ENCODE results near the gene MADCAM1. TPM values are rescaled to one million over a fixed set of nuclear protein-coding genes. Genes with fewer than 3 reads are reported as not detected.
A peak's percentile ranks its signal among the peaks of the same experiment; 100 is the strongest.

Gene MADCAM1
- total and polyA plus RNA-seq, 7 donors, result 0.08 to 1.8 (median 0.33) TPM

DNA sequence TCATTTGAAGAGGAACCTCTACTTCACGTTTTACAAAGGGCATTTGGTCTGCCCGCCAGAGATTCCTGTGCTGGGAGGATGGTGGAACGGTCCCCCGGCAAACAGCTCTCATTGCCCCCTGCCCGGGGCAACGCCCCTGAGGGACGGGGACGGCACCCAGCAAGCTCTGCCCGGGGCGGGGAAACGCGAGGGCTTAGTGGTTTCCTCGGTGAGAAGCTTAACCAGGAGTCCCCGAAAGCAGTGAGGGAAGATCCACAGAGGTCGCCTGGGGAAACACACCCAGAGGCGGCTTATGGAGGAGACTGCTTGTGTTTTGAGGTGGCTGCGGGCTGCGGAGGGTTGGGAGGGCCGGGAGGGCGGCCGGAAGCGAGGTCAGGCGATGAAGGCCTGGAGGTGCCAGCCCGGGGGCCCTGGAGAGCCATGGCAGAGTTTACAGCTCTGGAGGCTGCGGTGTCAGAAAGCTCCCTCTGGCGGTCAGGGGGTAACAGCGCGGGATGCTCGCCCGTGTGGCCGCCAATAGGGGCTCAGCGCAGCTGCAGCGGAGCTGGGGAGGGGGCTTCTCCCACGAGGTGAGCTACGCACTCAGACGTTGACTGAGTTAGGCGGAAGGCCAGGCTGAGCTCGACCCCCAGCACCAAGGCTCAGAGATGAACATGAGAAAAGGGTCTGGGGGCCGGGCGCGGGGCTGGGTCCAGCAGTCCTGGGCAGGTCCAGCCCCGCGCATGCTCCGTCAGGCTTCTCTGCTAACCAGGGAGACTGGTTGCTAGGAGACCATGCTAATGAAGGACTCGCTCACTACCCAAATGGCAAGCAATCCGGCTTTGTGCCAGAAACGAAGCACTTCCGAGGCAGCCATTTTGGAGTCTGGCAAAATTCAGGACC, 10.4 kb downstream of the MADCAM1 start:
- Histone ChIP-seq H3K4me3 (peak overlapping the region; percentile 100), H3K9me3 (no peaks in the 10 kb centered on the region), H3K36me3 (ENCODE audit: insufficient read depth in 1 of 2, low read depth in 1 of 2) (peaks cover 0 to 7% of the 10 kb centered on the region in 2 donors), H3K27me3 (ENCODE audit: insufficient read depth in 3 of 3, low read length in 2 of 3) (no peaks in the 10 kb centered on the region), H3K4me1 (peaks cover 14% of the 10 kb centered on the region), H3K27ac (peak overlapping the region; percentile 97)
- peak; percentile 89 to 92 (median 91) for ATAC-seq
- intact Hi-C loops (cut with DNase I), result no loop called here
- WGBS, 3 donors, result 4 to 5% (median 5%) methylated on average over 47 to 48 of the region's 48 CpGs
- TF ChIP-seq, protein P1, sequence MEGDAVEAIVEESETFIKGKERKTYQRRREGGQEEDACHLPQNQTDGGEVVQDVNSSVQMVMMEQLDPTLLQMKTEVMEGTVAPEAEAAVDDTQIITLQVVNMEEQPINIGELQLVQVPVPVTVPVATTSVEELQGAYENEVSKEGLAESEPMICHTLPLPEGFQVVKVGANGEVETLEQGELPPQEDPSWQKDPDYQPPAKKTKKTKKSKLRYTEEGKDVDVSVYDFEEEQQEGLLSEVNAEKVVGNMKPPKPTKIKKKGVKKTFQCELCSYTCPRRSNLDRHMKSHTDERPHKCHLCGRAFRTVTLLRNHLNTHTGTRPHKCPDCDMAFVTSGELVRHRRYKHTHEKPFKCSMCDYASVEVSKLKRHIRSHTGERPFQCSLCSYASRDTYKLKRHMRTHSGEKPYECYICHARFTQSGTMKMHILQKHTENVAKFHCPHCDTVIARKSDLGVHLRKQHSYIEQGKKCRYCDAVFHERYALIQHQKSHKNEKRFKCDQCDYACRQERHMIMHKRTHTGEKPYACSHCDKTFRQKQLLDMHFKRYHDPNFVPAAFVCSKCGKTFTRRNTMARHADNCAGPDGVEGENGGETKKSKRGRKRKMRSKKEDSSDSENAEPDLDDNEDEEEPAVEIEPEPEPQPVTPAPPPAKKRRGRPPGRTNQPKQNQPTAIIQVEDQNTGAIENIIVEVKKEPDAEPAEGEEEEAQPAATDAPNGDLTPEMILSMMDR (IDR thresholded peaks at IDR 0.05), result peak; percentile 84
- DNase-seq, result peak; percentile 97 to 98

DNA sequence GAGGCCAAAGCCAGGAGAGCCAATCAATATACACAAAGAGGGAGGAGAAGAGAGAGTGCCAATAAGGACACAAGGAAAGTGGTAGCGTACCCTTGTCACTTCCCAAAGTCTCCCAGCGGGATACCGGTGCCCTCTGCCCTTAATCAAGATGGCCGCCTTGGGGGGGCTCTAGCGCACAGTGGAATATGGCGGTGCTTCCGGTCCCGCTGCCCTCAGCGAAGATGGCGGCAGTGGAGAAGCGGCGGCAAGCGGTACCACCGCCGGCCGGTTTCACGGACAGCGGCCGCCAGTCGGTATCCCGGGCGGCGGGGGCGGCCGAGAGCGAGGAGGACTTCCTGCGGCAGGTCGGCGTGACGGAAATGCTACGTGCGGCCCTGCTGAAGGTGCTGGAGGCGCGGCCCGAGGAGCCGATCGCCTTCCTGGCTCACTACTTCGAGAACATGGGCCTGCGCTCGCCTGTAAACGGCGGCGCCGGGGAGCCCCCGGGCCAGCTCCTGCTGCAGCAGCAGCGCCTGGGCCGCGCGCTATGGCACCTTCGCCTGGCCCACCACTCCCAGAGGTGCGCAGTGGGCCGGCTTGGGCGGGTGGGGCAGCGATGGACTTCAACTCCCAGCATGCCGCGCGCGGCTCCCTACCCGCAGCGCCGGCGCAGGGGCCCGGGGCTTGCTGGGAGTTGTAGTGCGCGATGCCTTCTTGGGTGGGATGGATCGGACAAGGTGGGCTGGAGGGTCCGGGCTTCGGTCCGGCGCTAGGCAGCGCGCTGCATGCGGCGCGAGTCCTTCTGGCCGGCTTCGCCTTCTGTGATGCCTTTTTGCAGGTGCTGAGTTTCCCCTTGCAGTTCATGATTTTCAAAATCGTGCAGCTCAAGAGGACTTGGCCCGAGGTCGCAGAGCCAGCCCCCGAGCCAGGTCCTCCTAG, 11.3 kb downstream of the MADCAM1 start, which contains the start of gene TPGS1:
Gene TPGS1 (plus strand): TSS at position 212 of the 918 bp plus-strand sequence. CDS start 10 bp downstream, at position 222.
- DNase-seq (peak; percentile 93 to 96), ATAC-seq (peak; percentile 89 to 90 (median 89))
- H3K27ac ChIP-seq, result peak within 1 kb of the TSS; percentile 97
- peak within 1 kb of the TSS; percentile 100 for H3K4me3 ChIP-seq
- no peaks in the 10 kb centered on the region for H3K9me3 ChIP-seq
- no peaks in the 10 kb centered on the region for H3K27me3 ChIP-seq (ENCODE audit: insufficient read depth in 3 of 3, low read length in 2 of 3)
- intact Hi-C loops (cut with DNase I), result loop anchor here (2.0 kb wide), 2 partner anchors 21 to 23 kb away; partner anchors contain the start of gene CDC34 (in 1 of the 2)
- H3K36me3 ChIP-seq (ENCODE audit: insufficient read depth in 1 of 2, low read depth in 1 of 2), result peaks cover 0 to 7% of the 10 kb centered on the region in 2 donors
- TF ChIP-seq, protein P1 (IDR thresholded peaks at IDR 0.05), result no peak
- WGBS, 3 donors, result 0 to 1% (median 1%) methylated on average over 68 to 81 of the region's 81 CpGs
- H3K4me1 ChIP-seq, result peaks cover 14% of the 10 kb centered on the region

DNA sequence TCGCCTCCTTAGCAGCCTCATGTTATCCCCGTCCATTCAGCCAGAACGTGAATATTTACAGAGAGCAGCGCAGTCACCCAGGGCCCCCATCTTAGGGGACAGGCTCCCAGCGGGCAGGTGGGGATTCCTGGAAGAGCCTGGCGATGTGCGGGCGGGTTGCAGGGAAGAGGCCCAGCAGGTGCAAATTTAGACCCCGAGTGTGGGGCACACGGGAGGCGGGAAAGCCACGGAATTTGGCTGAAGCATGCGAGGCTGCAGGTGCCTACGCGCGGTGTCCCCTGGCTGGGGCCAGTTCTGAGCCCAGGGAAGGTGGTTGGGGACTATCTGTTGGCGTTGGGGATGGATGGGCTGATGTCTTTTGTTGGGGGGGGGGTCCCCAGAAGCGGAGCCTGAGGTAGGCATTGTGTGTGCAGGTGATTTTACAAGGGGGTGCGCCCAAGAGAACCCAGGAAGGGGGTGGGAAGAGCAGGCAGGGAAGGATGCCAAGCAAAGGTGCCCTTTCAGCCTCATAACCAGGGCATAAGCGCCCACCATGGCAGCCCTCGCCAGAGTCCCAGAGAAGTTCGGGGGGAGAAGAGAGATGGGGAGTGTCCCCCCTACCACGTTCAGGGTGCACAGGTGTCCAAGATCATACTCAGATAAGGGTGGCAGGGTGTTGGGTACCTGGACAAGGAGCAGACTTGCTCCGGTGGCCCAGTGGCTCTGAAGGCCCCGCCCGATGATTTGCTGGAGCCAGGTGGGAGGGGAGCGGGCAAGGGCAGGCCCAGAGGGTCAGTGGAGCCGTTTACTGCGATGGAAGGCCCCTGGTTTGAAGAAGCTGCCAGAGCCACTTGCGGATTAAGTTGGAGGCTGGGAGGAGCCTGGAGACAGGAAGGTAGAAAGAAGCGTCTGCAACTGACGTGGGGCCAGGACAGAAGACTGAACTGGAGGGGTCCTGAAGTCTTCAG, 12.2 kb downstream of the MADCAM1 start:
- peaks cover 14% of the 10 kb centered on the region for H3K4me1 ChIP-seq
- H3K27ac ChIP-seq, result peak overlapping the region; percentile 97
- ATAC-seq, result no peak
- WGBS, 3 donors, result 55 to 56% (median 56%) methylated on average over 32 of the region's 32 CpGs
- peak overlapping the region; percentile 100 for H3K4me3 ChIP-seq
- peaks cover 0 to 7% of the 10 kb centered on the region in 2 donors for H3K36me3 ChIP-seq (ENCODE audit: insufficient read depth in 1 of 2, low read depth in 1 of 2)
- H3K9me3 ChIP-seq, result no peaks in the 10 kb centered on the region
- no peak for DNase-seq
- H3K27me3 ChIP-seq (ENCODE audit: insufficient read depth in 3 of 3, low read length in 2 of 3), result no peaks in the 10 kb centered on the region
- intact Hi-C loops (cut with DNase I), result loop anchor here (2.0 kb wide), 2 partner anchors 20 to 22 kb away; partner anchors contain the start of gene CDC34 (in 1 of the 2)
- TF ChIP-seq, protein P1 (IDR thresholded peaks at IDR 0.05), result no peak

All from psoas muscle (tissue), 8 donors.